Stimulated activated CD8-positive, alpha-beta memory T cell treated with anti-CD3 and anti-CD28 coated beads, Interleukin-12 subunit alpha, Interleukin-12 subunit beta, amount 100 ng/mL, for 1 hour (primary cell): Measurements from ENCODE around the gene SSRP1.
"Not testable (repeated sequence)": the region's sequence is repeated elsewhere in the genome, so short reads cannot be mapped to it uniquely, and the experiment has no call there.

Experiments
- DNase-seq: peaks from one replicate; pipeline ENCODE4 v3.0.0-alpha.2; 2020; ENCODE audit warnings: low read depth

The SSRP1 gene

DNA sequence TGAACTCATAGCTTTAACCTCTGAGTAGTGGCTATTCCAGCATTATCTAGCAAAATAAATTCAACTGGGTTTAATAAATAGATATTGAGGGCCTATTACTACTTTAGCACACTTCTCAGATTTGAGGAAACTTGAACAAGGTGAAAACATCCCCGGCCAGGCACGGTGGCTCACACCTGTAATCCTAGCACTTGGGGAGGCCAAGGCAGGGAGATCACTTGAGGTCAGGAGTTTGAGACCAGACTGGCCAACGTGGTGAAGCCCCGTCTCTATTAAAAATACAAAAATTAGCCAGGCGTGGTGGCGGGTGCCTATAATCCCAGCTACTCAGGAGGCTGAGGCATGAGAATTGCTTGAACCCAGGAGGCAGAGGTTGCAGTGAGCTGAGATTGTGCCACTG is 1.2 kb upstream of the SSRP1 start:
- DNase-seq: not testable (repeated sequence)

DNA sequence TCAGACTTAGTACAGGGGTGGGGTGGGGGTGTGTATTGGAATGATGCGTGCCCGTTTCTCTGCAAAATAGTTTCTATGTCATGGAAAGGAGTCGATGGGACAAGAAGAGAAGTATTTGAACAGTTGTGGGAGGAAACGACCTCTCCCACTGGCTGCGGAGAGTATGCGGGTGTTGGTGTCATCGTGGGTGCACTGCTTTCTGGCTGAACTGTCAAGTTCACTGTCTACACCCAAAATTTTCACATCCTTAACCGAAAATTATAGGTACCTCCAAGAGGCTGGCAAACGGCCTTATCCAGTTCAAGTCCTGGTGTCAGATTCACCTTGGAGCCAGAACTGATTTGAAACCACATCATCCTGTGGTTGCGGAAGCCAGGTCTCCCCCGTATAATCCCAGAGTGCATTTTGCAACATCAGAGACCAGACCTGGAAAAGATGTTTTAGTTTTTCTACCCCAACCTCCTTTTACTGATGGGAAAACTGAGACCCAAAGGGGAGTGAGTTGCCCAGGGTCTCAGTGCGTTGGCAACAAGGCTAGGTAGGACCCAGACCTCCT is 497 bp upstream of the SSRP1 start:
- DNase-seq: no peak

GRCh38 chr11:57335023-57335342 is 709 bp downstream of the SSRP1 start:
- DNase-seq: no peak

- no peak for DNase-seq
Measured at GRCh38 chr11:57332694-57333440, 2.8 kb downstream of the SSRP1 start.

GRCh38 chr11:57331720-57332119 is 4.0 kb downstream of the SSRP1 start:
- DNase-seq: no peak

- no peak for DNase-seq
Measured at GRCh38 chr11:57330029-57330428, 5.7 kb downstream of the SSRP1 start.

- DNase-seq: no peak
Measured at GRCh38 chr11:57327721-57328120, 8.0 kb downstream of the SSRP1 start.

DNA sequence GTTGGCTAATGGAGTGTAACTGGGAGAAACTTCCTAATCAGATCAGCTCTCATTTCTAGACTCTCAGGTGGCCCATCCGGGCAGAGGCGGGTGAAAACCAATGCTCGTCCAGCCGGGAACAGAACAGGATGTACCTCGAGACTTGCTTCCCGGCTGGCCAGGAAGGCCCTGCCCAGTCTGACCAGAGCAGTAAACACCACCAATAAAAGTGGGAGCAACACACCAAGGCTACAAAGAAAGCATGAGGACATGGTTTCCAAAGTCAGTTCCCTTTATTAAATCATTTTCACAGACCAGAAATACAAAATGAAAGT is 10.0 kb downstream of the SSRP1 start:
- DNase-seq: no peak

- peak; percentile 80 for DNase-seq
Measured at GRCh38 chr11:57324886-57325734, 10.6 kb downstream of the SSRP1 start, which contains the start of gene TNKS1BP1. TNKS1BP1 (minus strand) TSS chr11:57324952; CDS start chr11:57321885, 3,067 bp downstream.

DNA sequence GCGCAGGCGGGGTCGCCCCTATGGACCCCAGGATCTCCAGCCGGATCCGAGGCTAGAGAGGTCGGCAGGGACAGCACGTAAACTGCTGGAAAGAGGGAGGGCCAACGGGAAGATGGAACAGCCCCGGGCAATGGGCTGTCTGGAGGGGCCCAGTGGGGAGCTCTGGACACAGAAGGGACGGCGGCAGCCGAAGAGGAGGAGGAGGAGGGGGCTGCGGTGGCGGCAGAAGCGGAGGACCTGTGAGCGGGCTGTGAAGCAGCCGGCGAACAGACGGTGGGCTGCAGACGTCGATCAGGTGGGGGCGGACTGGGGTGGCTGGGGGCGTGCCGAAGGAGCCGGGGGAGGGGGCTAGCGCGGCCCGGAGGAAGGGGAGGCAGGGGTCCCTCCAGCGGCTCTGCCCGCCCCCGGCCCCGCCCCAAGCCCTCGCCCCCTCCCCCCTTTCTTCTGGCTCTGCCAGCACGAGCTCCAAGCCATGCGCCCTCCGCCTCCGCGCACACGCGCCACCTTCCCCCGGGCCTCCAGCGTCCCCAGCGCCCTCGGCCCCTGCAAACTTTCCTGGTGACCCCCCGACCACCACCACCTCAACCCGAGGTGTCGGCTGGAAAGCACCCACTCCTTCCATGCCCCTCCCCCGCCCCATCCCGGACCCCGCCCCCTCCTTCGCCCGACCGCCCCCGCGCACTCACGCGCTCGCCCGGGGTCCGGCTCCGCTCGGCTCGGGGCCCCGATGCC is 11.4 kb downstream of the SSRP1 start:
- DNase-seq: no peak

DNA sequence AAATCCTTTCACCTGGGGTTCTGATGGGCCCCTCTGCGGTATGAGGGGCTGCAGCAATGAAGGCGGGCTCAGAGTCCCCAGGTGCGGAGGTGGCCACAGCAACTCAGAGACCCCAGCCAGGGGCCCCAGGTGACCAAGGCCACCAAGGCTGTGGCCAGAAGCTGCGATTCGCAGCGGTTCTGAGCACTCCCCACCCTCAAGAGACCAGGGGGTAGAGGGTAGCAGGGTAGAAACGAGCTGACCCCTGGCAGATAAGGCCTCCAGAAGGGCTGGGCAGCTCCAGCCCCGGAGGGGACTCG is 11.9 kb downstream of the SSRP1 start:
- DNase-seq: no peak

DNA sequence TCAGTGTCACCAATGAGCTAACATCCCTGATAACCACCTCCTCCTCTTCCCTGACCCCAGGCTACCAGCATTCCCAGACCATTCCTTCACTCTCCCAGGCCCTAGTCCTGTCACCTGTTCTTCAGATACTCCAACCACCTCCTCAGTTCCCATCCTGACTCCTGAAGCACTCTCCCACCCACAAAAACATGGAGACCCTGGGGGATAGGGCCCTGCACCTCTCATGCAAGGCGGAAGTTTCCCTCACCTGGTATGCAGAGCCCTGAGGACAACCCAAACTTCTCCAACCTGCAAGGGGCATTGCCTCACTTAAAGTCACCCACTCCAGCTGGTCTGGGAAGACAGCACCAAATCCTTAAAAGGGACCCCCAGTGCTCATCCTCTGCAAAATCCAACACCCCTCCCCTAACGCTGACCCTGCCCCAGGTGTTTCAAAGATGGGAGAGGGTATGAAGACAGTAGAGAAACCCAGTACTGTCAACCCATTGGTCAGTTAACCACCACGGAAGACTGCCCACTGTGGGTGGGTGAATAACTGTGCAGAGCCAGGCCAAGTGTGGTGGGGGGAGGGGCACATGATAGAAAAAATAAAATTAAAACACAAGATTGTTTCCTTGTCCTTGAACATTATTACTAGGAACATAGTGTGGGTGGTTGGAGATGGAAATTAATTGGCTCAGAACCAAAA is 12.4 kb downstream of the SSRP1 start:
- DNase-seq: no peak

DNA sequence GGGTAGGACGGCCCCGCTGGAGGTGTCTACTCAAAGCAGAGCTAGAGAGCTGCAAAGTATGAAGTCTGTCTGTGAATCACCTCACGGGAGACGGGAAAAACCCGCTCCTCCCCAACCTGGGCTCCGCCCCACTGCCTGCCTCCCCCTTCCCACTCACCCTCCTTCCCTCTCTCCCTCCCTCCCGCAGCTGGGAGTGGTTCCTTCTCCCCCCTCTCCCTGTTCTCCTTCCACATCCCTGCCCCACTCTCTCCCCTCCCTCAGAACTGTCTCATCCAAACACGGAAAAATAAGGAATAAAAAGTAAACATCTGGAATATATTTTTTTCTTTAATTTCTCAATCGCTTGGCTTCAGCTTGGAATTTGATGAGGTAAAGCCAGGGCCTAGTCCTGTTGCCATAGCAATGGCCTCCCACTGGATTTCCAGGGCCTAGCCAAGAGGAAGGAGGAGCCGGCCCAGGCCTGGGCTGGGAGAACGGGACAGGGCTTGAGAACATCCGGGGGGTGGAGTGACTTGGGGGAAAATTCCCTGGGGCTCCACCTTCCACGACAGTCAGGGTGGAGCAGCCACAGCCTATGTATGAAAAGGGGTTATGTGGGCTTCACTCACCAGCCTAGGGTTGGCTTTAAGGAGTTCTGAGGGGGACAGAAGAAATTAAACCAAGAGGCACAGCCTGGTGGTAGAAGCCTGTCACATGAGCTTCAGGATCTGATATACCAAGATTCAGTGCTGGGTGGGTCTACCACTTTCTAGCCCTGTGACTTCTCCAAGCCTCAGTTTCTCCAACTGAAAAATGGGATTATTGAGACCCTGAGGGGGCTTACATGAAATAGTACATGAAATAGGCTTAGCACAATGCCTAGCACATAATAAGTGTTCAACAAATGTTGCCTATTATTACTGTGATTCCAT is 13.2 kb downstream of the SSRP1 start:
- DNase-seq: no peak

GRCh38 chr11:57321388-57322255 is 14.1 kb downstream of the SSRP1 start:
- no peak for DNase-seq

DNA sequence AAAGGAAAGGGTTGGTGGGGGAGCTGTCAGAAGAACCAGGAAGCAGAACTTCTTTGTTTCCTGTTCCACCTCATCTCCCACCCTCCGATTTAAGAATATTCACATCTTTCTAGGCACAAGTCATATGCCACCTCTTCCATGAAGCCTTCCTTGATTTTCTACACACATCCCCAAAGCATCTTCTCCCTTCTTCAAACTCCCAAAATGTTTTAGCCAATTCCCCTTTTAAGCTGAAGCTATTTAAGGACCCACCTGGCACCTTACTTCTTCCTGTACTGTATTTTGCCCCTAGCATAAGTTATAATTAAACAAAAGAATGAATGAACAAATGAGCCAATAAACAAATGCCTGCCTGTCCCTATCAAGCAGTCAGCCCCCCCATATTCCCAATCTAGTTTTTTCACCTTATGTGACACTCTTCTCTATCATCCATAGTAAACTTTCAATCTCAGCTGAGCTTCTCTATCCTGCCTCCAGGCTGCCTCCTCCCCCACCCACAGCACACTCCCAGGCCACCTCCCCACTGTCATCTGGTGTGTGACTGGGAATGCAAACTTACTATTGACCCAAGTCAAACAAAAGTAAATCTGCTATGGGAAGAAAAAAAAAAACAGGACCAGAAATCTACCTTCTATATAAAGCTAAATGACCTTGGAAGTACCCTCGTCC is 14.8 kb downstream of the SSRP1 start:
- no peak for DNase-seq

GRCh38 chr11:57320067-57320718 is 15.5 kb downstream of the SSRP1 start:
- no peak for DNase-seq

DNA sequence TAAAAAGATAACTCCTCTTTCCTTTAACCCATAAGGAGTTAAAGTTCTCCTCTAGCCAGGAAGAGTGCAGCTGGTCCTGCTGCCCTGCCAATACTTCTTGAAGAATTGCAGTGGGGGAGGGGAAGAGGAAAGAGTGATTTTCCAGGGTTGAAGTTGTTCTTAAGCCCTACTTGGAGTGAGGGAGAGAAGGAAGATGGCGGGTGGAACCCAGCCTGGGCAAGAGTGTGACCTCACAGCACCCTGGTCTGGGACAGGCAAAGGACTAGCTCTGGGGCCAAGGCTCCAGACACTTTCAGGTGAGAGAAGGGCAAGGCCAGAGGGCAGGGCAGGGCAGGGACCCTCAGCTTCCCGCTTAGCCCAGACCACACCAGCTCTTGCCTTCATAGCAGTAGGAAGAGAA is 17.5 kb downstream of the SSRP1 start:
- DNase-seq: no peak

DNA sequence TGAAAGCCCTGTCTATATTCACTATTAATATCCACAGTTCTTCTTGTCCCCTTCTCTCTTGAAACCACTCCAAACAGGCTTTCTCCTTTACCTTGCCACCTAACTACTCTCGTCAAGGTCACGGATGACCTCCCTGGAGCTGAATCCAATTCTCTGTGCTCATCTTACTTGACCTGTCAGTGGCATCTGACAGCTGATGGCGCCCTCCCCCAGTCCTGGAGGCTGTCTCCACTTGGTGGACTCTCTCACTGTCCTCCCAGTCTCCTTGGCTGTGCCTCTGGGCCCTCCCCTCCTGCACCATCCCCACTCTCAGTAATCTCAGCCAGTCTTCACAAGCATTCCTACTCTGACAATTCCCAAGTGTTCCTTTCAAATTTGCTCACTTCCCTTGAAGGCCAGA is 19.7 kb downstream of the SSRP1 start:
- DNase-seq: no peak

GRCh38 chr11:57315491-57315890 is 20.2 kb downstream of the SSRP1 start:
- DNase-seq: no peak
